Prostate gland (tissue), 2 donors: Measurements from ENCODE around the gene AKNA.
"Not testable (repeated sequence)": the region's sequence is repeated elsewhere in the genome, so short reads cannot be mapped to it uniquely, and the experiment has no call there.

Experiments
- CTCF ChIP-seq, 4 experiments: fragments of 200-600 bp in 2 of 4; fragments of 450-650 bp in 2 of 4; sonication (generic) in 2 of 4; IDR thresholded peaks; 1 replicate in 3 of 4; 2 replicates in 1 of 4; pipeline ENCODE4 v1.5.1; 2016 to 2019; ENCODE audit warnings: antibody characterized with exemption in 4 of 4, mild to moderate bottlenecking in 2 of 4, moderate library complexity in 2 of 4
- POLR2A ChIP-seq: fragments of 450-650 bp; IDR thresholded peaks from one replicate; pipeline ENCODE4 v1.6.1; 2016; ENCODE audit warnings: antibody characterized with exemption, mild to moderate bottlenecking
- POLR2AphosphoS5 ChIP-seq: sonication (generic); formaldehyde crosslinking; IDR thresholded peaks from one replicate; pipeline ENCODE4 v1.6.1; 2017; ENCODE audit warnings: antibody characterized with exemption

- TF ChIP-seq CTCF (IDR thresholded peaks at IDR 0.05); POLR2A; POLR2AphosphoS5: not testable (repeated sequence)
These were observed 55.2 kb downstream of the AKNA start for GRCh38 chr9:114332474-114333040.
